ENCODE measurements around the gene EID2B. TPM values are rescaled to one million over a fixed set of nuclear protein-coding genes. Genes with fewer than 3 reads are reported as not detected.

The EID2B gene
- total RNA-seq, result 1 to 10 TPM; 3.0 to 4.6 TPM

DNA sequence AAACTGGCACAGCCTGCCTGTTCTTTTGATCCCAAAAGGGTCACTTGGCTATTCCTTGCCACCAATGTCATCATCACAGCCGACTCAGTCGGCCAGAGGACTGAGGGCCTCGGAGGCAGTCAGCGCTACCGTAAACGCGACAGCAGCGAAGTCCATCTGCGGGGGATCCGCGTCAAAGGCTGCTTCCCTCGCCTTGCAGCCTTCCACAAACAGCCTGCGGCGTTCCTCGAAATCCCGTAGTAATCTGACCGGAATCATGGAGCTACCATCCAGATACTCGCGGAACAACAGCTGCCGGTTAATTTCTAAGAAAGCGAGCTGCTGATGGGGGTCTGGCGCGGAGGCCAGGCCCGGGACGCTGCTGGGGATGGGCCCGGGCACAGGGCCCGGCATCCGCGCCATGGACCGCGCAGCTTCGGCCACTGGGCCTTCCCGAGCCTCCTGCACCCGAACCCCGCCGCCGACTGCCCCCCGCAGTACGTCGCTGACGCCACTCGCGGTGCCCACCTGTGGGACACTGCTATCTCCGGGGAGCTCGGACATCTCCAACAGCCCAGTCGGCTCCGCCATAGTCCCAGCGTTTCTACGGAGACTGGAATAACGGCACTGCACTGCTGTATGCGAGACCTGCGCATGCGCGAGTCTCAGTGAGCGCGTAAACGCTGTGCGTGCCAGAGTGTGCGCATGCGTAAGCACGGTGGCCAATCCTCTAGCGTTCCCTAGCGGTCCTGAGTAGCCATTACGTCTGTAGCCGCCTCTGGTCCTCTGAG lies at the start of gene EID2B:
Gene EID2B, minus strand, starts transcription at position 620 of the 770 bp plus-strand sequence. Its CDS starts 50 bp downstream, at position 570.
- Mint-ChIP-seq H3K36me3 (no peaks in the 10 kb centered on the region), H3K9me3 (no peaks in the 10 kb centered on the region), H3K27ac (peak within 1 kb of the TSS; percentile 92)
- ATAC-seq, result peak; percentile 92 to 94
- peak; percentile 94 to 98 for DNase-seq (ENCODE audit: low spot score in 2 of 2)

- peaks cover 9 to 21% of the 10 kb centered on the region in 2 donors for H3K9me3 Mint-ChIP-seq
Observed at GRCh38 chr19:39582442-39582841, 49.8 kb upstream of the EID2B start.

GRCh38 chr19:39568604-39569003 lies 36.0 kb upstream of the EID2B start:
- Mint-ChIP-seq H3K36me3 (peaks cover 4 to 5% of the 10 kb centered on the region in 2 donors), H3K27ac (no peak overlapping the region), H3K9me3 (peaks cover 4 to 11% of the 10 kb centered on the region in 2 donors)
- DNase-seq (ENCODE audit: low spot score in 2 of 2) (no peak), ATAC-seq (peak in 1 of 2 donors; percentile 83)

More at GRCh38 chr19:39582442-39582841, 49.8 kb upstream of the EID2B start:
- DNase-seq (ENCODE audit: low spot score in 2 of 2) (peak in 1 of 2 donors; percentile 41), ATAC-seq (peak; percentile 91 to 92)
- H3K27ac Mint-ChIP-seq, result no peak overlapping the region
- H3K36me3 Mint-ChIP-seq, result peaks cover 8 to 28% of the 10 kb centered on the region in 2 donors

DNA sequence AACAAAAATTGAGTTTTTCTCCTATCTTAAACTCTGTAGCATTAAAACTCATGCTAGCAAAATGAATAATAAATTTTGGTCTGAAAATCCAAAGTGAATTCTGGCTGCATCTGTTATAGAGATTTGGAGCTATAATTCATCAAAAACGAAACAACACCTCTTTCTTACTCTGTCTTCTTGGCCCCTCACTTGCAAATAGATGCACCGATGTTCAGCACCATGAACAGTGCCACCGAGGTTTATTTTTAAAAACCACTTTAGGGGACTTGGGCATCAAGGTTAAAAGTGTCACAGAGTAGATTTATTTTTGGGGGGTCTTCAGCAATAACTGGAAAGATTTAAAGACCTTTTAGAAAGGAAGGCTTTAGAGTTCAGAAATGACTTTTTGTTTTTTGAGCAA lies 33.4 kb upstream of the EID2B start:
- H3K27ac Mint-ChIP-seq, result no peak overlapping the region
- no peak for ATAC-seq
- no peaks in the 10 kb centered on the region for H3K9me3 Mint-ChIP-seq
- no peaks in the 10 kb centered on the region for H3K36me3 Mint-ChIP-seq
- no peak for DNase-seq (ENCODE audit: low spot score in 2 of 2)

GRCh38 chr19:39563408-39563807 lies 30.8 kb upstream of the EID2B start:
- Mint-ChIP-seq H3K27ac (no peak overlapping the region), H3K36me3 (peaks cover 0 to 5% of the 10 kb centered on the region in 2 donors), H3K9me3 (peaks cover 0 to 5% of the 10 kb centered on the region in 2 donors)
- ATAC-seq (peak in 1 of 2 donors; percentile 44), DNase-seq (ENCODE audit: low spot score in 2 of 2) (no peak)

DNA sequence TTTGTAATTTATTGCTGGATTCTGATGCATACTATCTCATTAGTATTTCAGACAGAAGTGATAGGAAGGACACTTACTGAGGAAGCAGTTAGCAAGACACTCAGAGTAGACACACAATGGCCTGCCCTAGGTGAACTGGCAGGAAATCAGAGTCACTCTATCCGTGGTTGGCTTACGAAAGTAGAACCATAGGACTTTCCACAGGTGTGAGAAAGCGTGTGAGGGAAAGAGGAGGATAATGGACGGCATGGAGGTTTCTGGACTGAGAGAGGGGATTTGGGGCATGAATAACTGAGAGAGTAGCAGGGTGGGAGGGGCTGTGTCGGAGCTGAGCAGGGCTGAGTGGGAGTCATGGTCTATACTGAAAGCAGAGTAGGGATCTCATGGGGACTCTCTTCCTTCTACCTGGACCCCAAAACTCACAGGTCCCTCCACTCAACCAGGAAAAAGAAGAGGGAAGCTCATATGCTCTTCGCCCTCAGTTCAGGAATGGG lies 26.0 kb upstream of the EID2B start:
- peak in 1 of 2 donors; percentile 12 for DNase-seq (ENCODE audit: low spot score in 2 of 2)

GRCh38 chr19:39557811-39558623 lies 25.4 kb upstream of the EID2B start:
- no peak for DNase-seq (ENCODE audit: low spot score in 2 of 2)
- Mint-ChIP-seq H3K9me3 (peaks cover 0 to 5% of the 10 kb centered on the region in 2 donors), H3K36me3 (peaks cover 0 to 5% of the 10 kb centered on the region in 2 donors), H3K27ac (peak overlapping the region; percentile 91 to 97)
- peak; percentile 81 to 82 for ATAC-seq

More for the DNA sequence above, 26.0 kb upstream of the EID2B start:
- Mint-ChIP-seq H3K9me3 (peaks cover 0 to 5% of the 10 kb centered on the region in 2 donors), H3K27ac (peak overlapping the region; percentile 91 to 97), H3K36me3 (peaks cover 0 to 5% of the 10 kb centered on the region in 2 donors)
- peak; percentile 77 to 86 for ATAC-seq

DNA sequence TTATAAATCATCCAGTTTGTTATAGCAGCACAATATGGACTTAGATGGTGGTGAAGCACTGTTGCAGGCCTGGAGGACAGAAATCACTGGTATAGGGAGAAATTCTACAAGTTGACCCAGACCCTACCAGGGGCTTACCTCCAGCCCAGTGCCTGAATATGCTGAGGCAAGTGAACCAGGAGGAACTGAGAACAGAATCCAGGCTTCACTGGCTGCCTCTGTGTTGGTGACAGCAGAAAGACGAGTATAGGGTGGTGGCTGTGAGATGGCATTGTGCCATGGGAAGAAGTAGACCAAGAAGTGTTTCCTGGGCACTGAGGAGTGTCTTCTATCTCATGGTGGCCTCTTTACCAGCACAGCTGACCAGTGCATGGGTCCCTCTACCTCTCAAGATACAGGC lies 23.2 kb upstream of the EID2B start:
- ATAC-seq (no peak), DNase-seq (ENCODE audit: low spot score in 2 of 2) (no peak)
- Mint-ChIP-seq H3K36me3 (peaks cover 0 to 5% of the 10 kb centered on the region in 2 donors), H3K27ac (no peak overlapping the region), H3K9me3 (peaks cover 0 to 5% of the 10 kb centered on the region in 2 donors)

GRCh38 chr19:39554701-39555311 lies 22.2 kb upstream of the EID2B start:
- Mint-ChIP-seq H3K36me3 (peaks cover 0 to 5% of the 10 kb centered on the region in 2 donors), H3K9me3 (peaks cover 0 to 5% of the 10 kb centered on the region in 2 donors), H3K27ac (no peak overlapping the region)
- no peak for ATAC-seq
- no peak for DNase-seq (ENCODE audit: low spot score in 2 of 2)

DNA sequence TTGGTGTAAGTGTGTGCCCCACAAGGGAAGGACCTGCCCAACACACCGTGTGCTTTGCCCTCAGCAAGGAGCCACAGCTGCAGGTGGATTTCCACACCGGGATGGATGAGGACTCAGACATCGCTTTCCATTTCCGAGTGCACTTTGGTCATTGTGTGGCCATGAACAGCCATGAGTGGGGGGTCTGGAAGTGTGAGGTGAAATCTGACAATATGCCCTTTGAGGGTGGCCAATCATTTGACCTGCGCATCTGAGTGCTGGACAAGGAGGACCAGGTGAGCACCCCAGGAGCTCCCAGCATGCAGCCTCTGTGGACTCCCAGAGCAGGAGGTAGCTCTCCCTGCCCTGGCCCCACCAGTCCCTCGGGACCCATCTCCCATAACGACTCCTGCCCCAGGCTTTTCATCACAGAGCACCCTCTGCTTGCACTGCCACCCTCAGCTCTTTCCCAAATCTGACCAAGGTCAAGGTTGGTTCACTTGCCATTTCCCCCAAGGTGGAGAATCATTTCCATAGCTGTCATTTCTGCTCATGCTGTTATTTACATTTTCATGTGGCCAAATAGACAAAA lies 20.5 kb upstream of the EID2B start:
- Mint-ChIP-seq H3K36me3 (no peaks in the 10 kb centered on the region), H3K27ac (peak overlapping the region in 1 of 2 donors; percentile 54), H3K9me3 (no peaks in the 10 kb centered on the region)
- ATAC-seq (no peak), DNase-seq (ENCODE audit: low spot score in 2 of 2) (no peak)

- H3K27ac Mint-ChIP-seq, result no peak overlapping the region
- no peaks in the 10 kb centered on the region for H3K36me3 Mint-ChIP-seq
- ATAC-seq (no peak), DNase-seq (ENCODE audit: low spot score in 2 of 2) (no peak)
- H3K9me3 Mint-ChIP-seq, result no peaks in the 10 kb centered on the region
Observed at GRCh38 chr19:39550197-39550596, 17.5 kb upstream of the EID2B start.

DNA sequence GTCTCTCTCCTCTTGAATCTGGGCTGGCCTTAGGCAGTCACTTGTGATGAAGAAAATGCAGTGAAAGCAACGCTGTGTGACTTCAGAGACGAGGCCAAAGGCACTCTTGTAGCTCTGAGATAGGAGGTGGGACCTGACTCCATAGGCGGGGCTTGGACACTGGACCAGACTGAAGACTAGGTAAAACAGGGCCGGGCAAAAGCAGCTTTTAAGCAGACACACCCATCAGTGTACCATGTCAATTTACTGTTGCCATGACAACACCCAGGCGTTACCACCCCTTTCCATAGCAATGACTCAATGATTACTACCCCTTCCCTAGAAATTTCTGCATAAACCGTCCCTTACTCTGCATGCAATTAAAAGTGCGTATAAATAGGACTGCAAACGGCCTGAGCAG lies 13.9 kb upstream of the EID2B start:
- no peak for DNase-seq (ENCODE audit: low spot score in 2 of 2)
- ATAC-seq, result no peak
- no peak overlapping the region for H3K27ac Mint-ChIP-seq
- H3K9me3 Mint-ChIP-seq, result no peaks in the 10 kb centered on the region
- no peaks in the 10 kb centered on the region for H3K36me3 Mint-ChIP-seq

DNA sequence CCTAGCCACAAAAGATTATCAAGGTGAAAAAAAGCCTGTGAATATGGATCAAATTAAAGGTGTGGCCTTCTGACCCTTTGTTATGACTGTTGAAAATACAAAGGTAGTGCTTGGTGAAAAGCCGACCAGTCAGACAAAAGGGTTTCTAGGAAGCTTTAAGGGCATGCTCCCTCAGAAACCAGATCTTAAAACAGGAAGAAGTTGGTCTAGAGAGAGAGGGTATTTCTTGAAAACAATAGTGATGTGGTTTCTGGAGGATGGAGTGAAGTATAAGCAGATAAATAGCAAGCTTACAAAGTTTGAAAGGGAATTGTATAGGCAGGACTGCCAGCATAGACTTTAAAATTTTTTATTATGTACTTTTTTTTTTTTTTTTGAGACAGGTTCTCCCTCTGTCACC lies 12.3 kb upstream of the EID2B start:
- Mint-ChIP-seq H3K36me3 (no peaks in the 10 kb centered on the region), H3K9me3 (no peaks in the 10 kb centered on the region), H3K27ac (peak overlapping the region in 1 of 2 donors; percentile 70)
- peak in 1 of 2 donors; percentile 10 for ATAC-seq
- DNase-seq (ENCODE audit: low spot score in 2 of 2), result no peak

- H3K9me3 Mint-ChIP-seq, result no peaks in the 10 kb centered on the region
- DNase-seq (ENCODE audit: low spot score in 2 of 2) (no peak), ATAC-seq (peak in 1 of 2 donors; percentile 48)
- peaks cover under 1% of the 10 kb centered on the region in 2 donors for H3K36me3 Mint-ChIP-seq
- H3K27ac Mint-ChIP-seq, result peak overlapping the region in 1 of 2 donors; percentile 70
Observed at GRCh38 chr19:39544226-39544903, 11.7 kb upstream of the EID2B start.

DNA sequence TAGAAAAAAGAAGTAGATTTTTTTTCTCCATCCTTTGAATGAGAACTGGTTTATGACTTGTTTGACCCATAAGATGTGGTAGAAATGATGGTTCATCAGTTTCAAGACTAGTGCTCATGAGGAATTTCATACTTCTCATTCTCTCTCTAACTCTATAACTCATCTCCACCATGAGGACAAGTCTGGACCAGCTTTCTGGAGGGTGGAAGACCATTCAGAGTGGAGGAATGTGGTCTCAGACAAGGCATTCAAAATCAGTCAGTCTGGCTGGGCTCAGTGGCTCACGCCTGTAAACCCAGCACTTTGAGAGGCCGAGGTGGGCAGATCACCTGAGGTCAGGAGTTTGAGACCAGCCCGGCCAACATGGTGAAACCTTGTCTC lies 10.8 kb upstream of the EID2B start:
- no peak for DNase-seq (ENCODE audit: low spot score in 2 of 2)
- Mint-ChIP-seq H3K27ac (peak overlapping the region in 1 of 2 donors; percentile 70), H3K9me3 (no peaks in the 10 kb centered on the region), H3K36me3 (peaks cover 6 to 7% of the 10 kb centered on the region in 2 donors)
- peak; percentile 15 to 37 for ATAC-seq

DNA sequence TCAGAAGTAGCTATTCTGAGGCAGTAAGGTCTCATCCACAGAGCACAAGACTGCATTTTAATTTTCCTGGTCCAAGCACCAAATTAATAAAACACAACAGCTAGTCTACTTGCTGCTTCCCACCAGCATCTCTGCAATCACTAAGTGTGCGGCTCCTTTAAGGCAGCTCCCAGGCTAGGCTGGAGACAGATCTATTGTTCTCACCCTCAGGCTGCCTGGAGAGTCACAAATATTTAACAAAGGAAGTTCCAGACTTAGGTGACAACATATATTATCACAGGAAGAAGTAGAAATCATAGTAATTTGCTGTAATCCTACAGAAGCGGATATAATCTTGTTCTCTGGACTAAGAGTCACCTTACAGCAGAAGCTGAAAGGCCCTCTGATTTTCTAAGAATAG lies 9.6 kb upstream of the EID2B start:
- ATAC-seq (no peak), DNase-seq (ENCODE audit: low spot score in 2 of 2) (no peak)
- Mint-ChIP-seq H3K27ac (peak overlapping the region in 1 of 2 donors; percentile 70), H3K36me3 (peaks cover 13 to 14% of the 10 kb centered on the region in 2 donors), H3K9me3 (no peaks in the 10 kb centered on the region)
